K562 (cell line): Measurements from ENCODE around the gene CERS1. TPM values are rescaled to one million over a fixed set of nuclear protein-coding genes. Genes with fewer than 3 reads are reported as not detected.

Experiments used
- CBFA2T3 ChIP-seq: fragments of 450-650 bp; IDR thresholded peaks from 2 replicates; pipeline ENCODE4 v1.6.1; 2017
- CUX1 ChIP-seq: fragments of 200-800 bp; sonication (Bioruptor generic); IDR thresholded peaks from 2 replicates; pipeline ENCODE4 v1.6.1; 2016; ENCODE audit warnings: missing genetic modification characterization, missing compliant biosample characterization
- ESRRB ChIP-seq: fragments of 250-450 bp; sonication (Bioruptor Pico); IDR thresholded peaks from 2 replicates; pipeline ENCODE4 v1.5.0; 2020; ENCODE audit warnings: mild to moderate bottlenecking, moderate library complexity, borderline replicate concordance
- GTF2A2 ChIP-seq: IDR thresholded peaks from 2 replicates; pipeline ENCODE4 v1.6.1; 2016; ENCODE audit warnings: mild to moderate bottlenecking, missing genetic modification characterization, missing compliant biosample characterization
- KLF1 ChIP-seq: fragments of 450-650 bp; IDR thresholded peaks from 2 replicates; pipeline ENCODE4 v1.6.1; 2016; ENCODE audit warnings: missing genetic modification characterization, missing compliant biosample characterization
- KLF6 ChIP-seq: fragments of 250-450 bp; sonication (Bioruptor Pico); IDR thresholded peaks from 2 replicates; pipeline ENCODE4 v1.4.0; 2020; ENCODE audit warnings: mild to moderate bottlenecking, moderate library complexity, borderline replicate concordance
- MBD1 ChIP-seq: fragments of 250-450 bp; sonication (Bioruptor Pico); IDR thresholded peaks from 2 replicates; pipeline ENCODE4 v1.8.0; 2022; ENCODE audit warnings: inconsistent platforms
- SFPQ ChIP-seq: fragments of 200-400 bp; formaldehyde crosslinking; IDR thresholded peaks from 2 replicates; pipeline ENCODE4 v1.6.1; 2017; ENCODE audit warnings: mild to moderate bottlenecking, low read depth, low read length, moderate library complexity
- STAT5A ChIP-seq: IDR thresholded peaks from 2 replicates; pipeline ENCODE4 v1.6.1; 2012; ENCODE audit warnings: low read length, inconsistent platforms, borderline replicate concordance
- TAL1 ChIP-seq: fragments of 450-650 bp; IDR thresholded peaks from 2 replicates; pipeline ENCODE4 v1.6.1; 2016; ENCODE audit warnings: mild to moderate bottlenecking
- YBX1 ChIP-seq: fragments of 450-650 bp; IDR thresholded peaks from 2 replicates; pipeline ENCODE4 v1.7.1; 2016; ENCODE audit warnings: mild to moderate bottlenecking
- ZNF224 ChIP-seq: sonication (generic); formaldehyde crosslinking; IDR thresholded peaks from 2 replicates; pipeline ENCODE4 v1.8.0; 2022; ENCODE audit warnings: mild to moderate bottlenecking, missing genetic modification reagents
- ZNF830 ChIP-seq: fragments of 250-450 bp; sonication (Bioruptor Pico); IDR thresholded peaks from 2 replicates; pipeline ENCODE4 v1.5.0; 2021; ENCODE audit warnings: mild to moderate bottlenecking
- polyA plus RNA-seq, 8 experiments: library from polyadenylated mRNA; depleted of rRNA in 4 of 8; stranded (reverse) in 5 of 8; unstranded in 3 of 8; fragments of >200 nt; fragmentation: Nextera tagmentation in 2 of 8; fragmentation: Illumina TruSeq in 1 of 8; extraction: Ambion mirVana in 2 of 8; extraction: Trizol in 1 of 8; gene quantifications; 2 replicates each; pipeline versions ENCODE4 v1.2.1 to v1.2.3, GENCODE V29; 2011 to 2014; ENCODE audit warnings: inconsistent platforms in 1 of 8, missing spikeins in 1 of 8
- total RNA-seq, 7 experiments: library from RNA; depleted of rRNA in 6 of 7; stranded (reverse); fragments of >200 nt in 6 of 7; fragmentation: Illumina TruSeq in 2 of 7; extraction: Trizol in 2 of 7; gene quantifications; 2 replicates each; pipeline versions ENCODE4 v1.2.1 to v1.2.3, GENCODE V29; 2011 to 2021; ENCODE audit warnings: low replicate concordance in 1 of 7

The CERS1 gene
- total and polyA plus RNA-seq, 9 of the 15 experiments (the other 6 are each of a cell fraction or from before 2014, with no cell fraction given): 0.33 to 1.5 (median 0.86) TPM; not detected in 2

GRCh38 chr19:18831524-18832305 lies 64.2 kb downstream of the CERS1 start, which contains the start of gene UPF1 (continued):
- TF ChIP-seq STAT5A (no peak), SFPQ (no peak), CBFA2T3 (no peak), ZNF224 (CRISPR knock-in tag) (no peak), KLF1 (tag) (0 out of 2 replicates have a peak, but pooled peaks have one; percentile 37), KLF6 (CRISPR knock-in tag) (no peak), ZNF830 (CRISPR knock-in tag) (no peak), GTF2A2 (tag) (no peak), CUX1 (0 out of 2 replicates have a peak, but pooled peaks have one; percentile 35), TAL1 (no peak), MBD1 (CRISPR knock-in tag) (no peak), ESRRB (no peak), YBX1 (no peak)
